Gastroesophageal sphincter (tissue), 4 donors: ENCODE measurements around the gene UHRF1. TPM values are rescaled to one million over a fixed set of nuclear protein-coding genes. Genes with fewer than 3 reads are reported as not detected.
"Not testable (repeated sequence)": the region's sequence is repeated elsewhere in the genome, so short reads cannot be mapped to it uniquely, and the experiment has no call there.

ENCODE experiments used
- ATAC-seq: fragments of 150-250 bp; one replicate; pipeline ENCODE4 v1.9.1; 2016; ENCODE audit warnings: mild to moderate bottlenecking, moderate library complexity
- H3K27ac ChIP-seq, 4 donors: fragments of 200-600 bp; sonication (generic) in 3 of 4; 1 replicate in 3 of 4; 2 replicates in 1 of 4; pipeline ENCODE4 v1.5.1; 2016 to 2019
- H3K27me3 ChIP-seq: fragments of 200-600 bp; sonication (generic); one replicate; pipeline ENCODE4 v1.5.1; 2019
- H3K36me3 ChIP-seq, 2 donors: fragments of 200-600 bp; sonication (generic); one replicate each; pipeline ENCODE4 v1.5.1; 2019; ENCODE audit warnings: control low read depth in 1 of 2
- H3K4me1 ChIP-seq, 3 donors: fragments of 200-600 bp; sonication (generic); 1 replicate in 2 of 3; 2 replicates in 1 of 3; pipeline ENCODE4 v1.5.1; 2016 to 2019; ENCODE audit warnings: control low read depth in 2 of 3
- H3K4me3 ChIP-seq, 2 donors: fragments of 200-600 bp; sonication (generic); one replicate each; pipeline ENCODE4 v1.5.1; 2019; ENCODE audit warnings: mild to moderate bottlenecking in 1 of 2, moderate library complexity in 1 of 2
- H3K9me3 ChIP-seq, 3 donors: fragments of 200-600 bp; sonication (generic); one replicate each; pipeline ENCODE4 v1.5.1; 2017 to 2019; ENCODE audit warnings: control low read depth in 2 of 3
- CTCF ChIP-seq, 4 experiments: fragments of 200-600 bp in 2 of 4; fragments of 450-650 bp in 2 of 4; sonication (generic) in 1 of 4; IDR thresholded peaks; one replicate each; pipeline ENCODE4 v1.5.1; 2017 to 2019; ENCODE audit warnings: antibody characterized with exemption in 4 of 4, mild to moderate bottlenecking in 2 of 4, moderate library complexity in 2 of 4
- EP300 ChIP-seq: sonication (generic); formaldehyde crosslinking; IDR thresholded peaks from one replicate; pipeline ENCODE4 v1.6.1; 2017; ENCODE audit warnings: antibody characterized with exemption, mild to moderate bottlenecking
- POLR2A ChIP-seq, 2 donors: fragments of 450-650 bp; IDR thresholded peaks; one replicate each; pipeline ENCODE4 v1.6.1; 2017; ENCODE audit warnings: antibody characterized with exemption in 2 of 2, mild to moderate bottlenecking in 2 of 2, moderate library complexity in 1 of 2
- POLR2AphosphoS5 ChIP-seq: sonication (generic); formaldehyde crosslinking; IDR thresholded peaks from one replicate; pipeline ENCODE4 v1.6.1; 2017; ENCODE audit warnings: antibody characterized with exemption
- WGBS, 2 donors: methylation state at CpG; one replicate each; pipeline ENCODE4 v1.1.5; 2018; ENCODE audit warnings: low coverage in 1 of 2; 5-methylcytosine and 5-hydroxymethylcytosine counted together
- total RNA-seq, 4 donors: library from RNA; depleted of rRNA; stranded (reverse); fragments of >200 nt; gene quantifications; one replicate each; pipeline ENCODE4 v1.1.0, GENCODE V29; 2016

UHRF1 gene
- total RNA-seq, 4 donors from 2014 or later = 0.58 to 1.4 (median 0.73) TPM

- 81 to 84% methylated on average over 4 to 12 of the region's 14 CpGs for WGBS, 2 donors
- ATAC-seq = no peak
- no peaks in the 10 kb centered on the region for H3K9me3 ChIP-seq
Measured at GRCh38 chr19:4889034-4889815, 20.1 kb upstream of the UHRF1 start.

DNA sequence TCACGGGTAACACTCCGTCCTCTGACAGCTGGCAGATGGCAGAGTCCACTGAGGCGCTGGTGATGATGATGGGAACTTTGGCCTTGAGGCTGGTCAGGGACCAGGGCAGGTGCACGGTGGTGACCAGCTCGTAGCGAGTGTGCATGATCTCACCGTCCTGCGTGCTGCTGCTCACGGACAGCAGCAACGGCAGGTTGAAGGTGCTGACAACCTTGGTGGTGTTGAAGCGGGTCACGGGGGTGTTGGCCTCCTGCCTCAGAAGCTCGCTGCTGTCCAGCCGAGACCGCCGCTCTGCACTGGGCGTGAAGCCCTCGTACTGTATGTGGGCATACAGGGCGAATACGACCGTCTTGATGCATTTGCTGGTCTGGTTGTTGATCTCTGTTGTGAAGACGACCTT lies 18.2 kb upstream of the UHRF1 start:
- Histone ChIP-seq H3K36me3 (no peaks in the 10 kb centered on the region), H3K4me3 (no peak overlapping the region), H3K27ac (no peak overlapping the region), H3K9me3 (no peaks in the 10 kb centered on the region), H3K27me3 (peaks cover 14% of the 10 kb centered on the region), H3K4me1 (no peaks in the 10 kb centered on the region)
- 67% methylated on average over 3 of the region's 22 CpGs for WGBS, 2 donors
- no peak for ATAC-seq
- no peak for TF ChIP-seq POLR2A (IDR thresholded peaks at IDR 0.05)

More at GRCh38 chr19:4889034-4889815, 20.1 kb upstream of the UHRF1 start:
- no peaks in the 10 kb centered on the region for H3K36me3 ChIP-seq
- no peak for TF ChIP-seq POLR2AphosphoS5
- peaks cover 14% of the 10 kb centered on the region for H3K27me3 ChIP-seq
- no peak overlapping the region for H3K27ac ChIP-seq
- no peaks in the 10 kb centered on the region for H3K4me1 ChIP-seq
- no peak overlapping the region for H3K4me3 ChIP-seq

- H3K27ac ChIP-seq, H3K4me1 ChIP-seq, H3K9me3 ChIP-seq, H3K4me3 ChIP-seq, ATAC-seq, H3K36me3 ChIP-seq: not testable (repeated sequence)
- 85 to 91% methylated on average over 9 to 11 of the region's 11 CpGs for WGBS, 2 donors
- peaks cover 14% of the 10 kb centered on the region for H3K27me3 ChIP-seq
Measured at GRCh38 chr19:4892962-4893361, 16.3 kb upstream of the UHRF1 start.

GRCh38 chr19:4896372-4896771 lies 12.9 kb upstream of the UHRF1 start:
- Histone ChIP-seq H3K4me1 (no peaks in the 10 kb centered on the region), H3K9me3 (no peaks in the 10 kb centered on the region), H3K27me3 (peaks cover 4% of the 10 kb centered on the region), H3K36me3 (no peaks in the 10 kb centered on the region), H3K4me3 (no peak overlapping the region), H3K27ac (no peak overlapping the region)
- TF ChIP-seq CTCF (IDR thresholded peaks at IDR 0.05) = no peak
- no peak for TF ChIP-seq POLR2AphosphoS5
- no peak for TF ChIP-seq EP300
- TF ChIP-seq POLR2A (IDR thresholded peaks at IDR 0.05) = no peak
- 67% methylated on average over 3 of the region's 3 CpGs for WGBS, 2 donors
- no peak for ATAC-seq

GRCh38 chr19:4897146-4897545 lies 12.2 kb upstream of the UHRF1 start:
- H3K27ac ChIP-seq = no peak overlapping the region
- no peaks in the 10 kb centered on the region for H3K36me3 ChIP-seq
- no peak overlapping the region for H3K4me3 ChIP-seq
- H3K4me1 ChIP-seq = no peaks in the 10 kb centered on the region
- no peak for TF ChIP-seq POLR2A (IDR thresholded peaks at IDR 0.05)
- no peak for ATAC-seq
- no peaks in the 10 kb centered on the region for H3K27me3 ChIP-seq
- no peaks in the 10 kb centered on the region for H3K9me3 ChIP-seq
- WGBS, 2 donors = 100% methylated on average over 5 of the region's 7 CpGs; no CpG with 5 or more reads in 1 of the 2 donors

DNA sequence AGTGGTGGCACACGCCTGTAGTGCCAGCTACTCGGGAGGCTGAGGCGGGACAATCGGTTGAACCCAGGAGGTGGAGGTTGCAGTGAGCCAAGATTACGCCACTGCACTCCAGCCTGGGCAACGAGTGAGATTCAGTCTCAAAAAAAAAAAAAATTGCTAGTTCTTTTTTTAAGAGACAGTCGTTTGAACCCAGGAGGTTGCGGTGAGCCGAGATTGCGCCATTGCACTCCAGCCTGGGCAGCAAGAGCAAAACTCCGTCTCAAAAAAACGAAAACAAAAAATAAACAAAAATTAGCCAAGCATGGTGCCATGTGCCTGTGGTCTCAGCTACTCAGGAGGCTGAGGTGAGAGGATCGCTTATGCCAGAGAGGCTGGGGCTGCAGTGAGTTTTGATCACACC lies 8.4 kb upstream of the UHRF1 start:
- not testable (repeated sequence) for H3K36me3 ChIP-seq, ATAC-seq, H3K4me3 ChIP-seq, H3K9me3 ChIP-seq, H3K27ac ChIP-seq, H3K27me3 ChIP-seq, H3K4me1 ChIP-seq
- 80 to 82% methylated on average over 1 to 8 of the region's 13 CpGs for WGBS, 2 donors

GRCh38 chr19:4902796-4903195 lies 6.5 kb upstream of the UHRF1 start, which contains the start of gene ARRDC5:
Gene ARRDC5 (minus strand): TSS chr19:4902896. CDS start chr19:4902825, 71 bp downstream.
- Histone ChIP-seq H3K4me3 (no peak within 1 kb of the TSS), H3K36me3 (no peaks in the 10 kb centered on the region), H3K4me1 (no peaks in the 10 kb centered on the region), H3K9me3 (no peaks in the 10 kb centered on the region), H3K27me3 (peaks cover 6% of the 10 kb centered on the region), H3K27ac (no peak within 1 kb of the TSS)
- no peak for ATAC-seq
- TF ChIP-seq CTCF (IDR thresholded peaks at IDR 0.05) = no peak
- TF ChIP-seq EP300 = no peak
- TF ChIP-seq POLR2A (IDR thresholded peaks at IDR 0.05) = no peak
- no peak for TF ChIP-seq POLR2AphosphoS5
- WGBS, 2 donors = 34 to 56% methylated on average over 3 to 5 of the region's 7 CpGs
